Measurements from ENCODE around the gene FOXN3.

GRCh38 chr14:89401761-89402160 lies 15.3 kb downstream of the FOXN3 start:
- TF ChIP-seq POLR2A (IDR thresholded peaks at IDR 0.05; ENCODE audit: extremely low read depth, insufficient read length) = no peak
- TF ChIP-seq CTCF (IDR thresholded peaks at IDR 0.05; ENCODE audit: low read depth, low read length) = no peak
- no peak for TF ChIP-seq MAX (IDR thresholded peaks at IDR 0.05; ENCODE audit: low read depth, low read length)
